HPDE6-E6E7 (cell line): ENCODE results near the gene CYB5RL.
"Not testable (repeated sequence)": the region's sequence is repeated elsewhere in the genome, so short reads cannot be mapped to it uniquely, and the experiment has no call there.

Source experiments
- DNase-seq: peaks from one replicate; pipeline ENCODE4 v3.0.0; 2011; ENCODE audit warnings: missing footprints; ENCODE audit errors: extremely low spot score

The CYB5RL gene, protein sequence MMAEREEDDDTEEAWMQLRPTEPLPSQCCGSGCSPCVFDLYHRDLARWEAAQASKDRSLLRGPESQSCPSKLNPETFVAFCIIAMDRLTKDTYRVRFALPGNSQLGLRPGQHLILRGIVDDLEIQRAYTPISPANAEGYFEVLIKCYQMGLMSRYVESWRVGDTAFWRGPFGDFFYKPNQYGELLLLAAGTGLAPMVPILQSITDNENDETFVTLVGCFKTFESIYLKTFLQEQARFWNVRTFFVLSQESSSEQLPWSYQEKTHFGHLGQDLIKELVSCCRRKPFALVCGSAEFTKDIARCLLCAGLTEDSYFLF

DNA sequence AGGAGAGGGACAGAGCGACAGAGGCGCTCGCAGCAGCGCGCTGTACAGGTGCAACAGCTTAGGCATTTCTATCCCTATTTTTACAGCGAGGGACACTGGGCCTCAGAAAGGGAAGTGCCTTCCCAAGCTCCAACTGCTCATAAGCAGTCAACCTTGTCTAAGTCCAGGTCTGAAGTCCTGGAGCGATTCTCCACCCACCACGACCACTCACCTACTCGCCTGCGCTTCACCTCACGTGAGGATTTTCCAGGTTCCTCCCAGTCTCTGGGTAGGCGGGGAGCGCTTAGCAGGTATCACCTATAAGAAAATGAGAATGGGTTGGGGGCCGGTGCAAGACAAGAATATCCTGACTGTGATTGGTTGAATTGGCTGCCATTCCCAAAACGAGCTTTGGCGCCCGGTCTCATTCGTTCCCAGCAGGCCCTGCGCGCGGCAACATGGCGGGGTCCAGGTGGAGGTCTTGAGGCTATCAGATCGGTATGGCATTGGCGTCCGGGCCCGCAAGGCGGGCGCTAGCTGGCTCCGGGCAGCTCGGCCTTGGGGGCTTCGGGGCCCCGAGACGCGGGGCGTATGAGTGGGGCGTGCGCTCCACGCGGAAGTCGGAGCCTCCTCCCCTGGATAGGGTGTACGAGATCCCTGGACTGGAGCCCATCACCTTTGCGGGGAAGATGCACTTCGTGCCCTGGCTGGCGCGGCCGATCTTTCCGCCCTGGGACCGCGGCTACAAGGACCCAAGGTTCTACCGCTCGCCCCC lies at the start of gene CYB5RL, which contains the start of gene MRPL37:
CYB5RL (minus strand) TSS at position 266 of the 754 bp plus-strand sequence. CDS start 4,414 bp downstream, outside the sequence.
MRPL37 (plus strand) TSS at position 403 of the 754 bp plus-strand sequence; CDS start at position 480, 77 bp downstream.
- peak; percentile 99 for DNase-seq

GRCh38 chr1:54248966-54249365 lies 49.1 kb upstream of the CYB5RL start:
- no peak for DNase-seq

DNA sequence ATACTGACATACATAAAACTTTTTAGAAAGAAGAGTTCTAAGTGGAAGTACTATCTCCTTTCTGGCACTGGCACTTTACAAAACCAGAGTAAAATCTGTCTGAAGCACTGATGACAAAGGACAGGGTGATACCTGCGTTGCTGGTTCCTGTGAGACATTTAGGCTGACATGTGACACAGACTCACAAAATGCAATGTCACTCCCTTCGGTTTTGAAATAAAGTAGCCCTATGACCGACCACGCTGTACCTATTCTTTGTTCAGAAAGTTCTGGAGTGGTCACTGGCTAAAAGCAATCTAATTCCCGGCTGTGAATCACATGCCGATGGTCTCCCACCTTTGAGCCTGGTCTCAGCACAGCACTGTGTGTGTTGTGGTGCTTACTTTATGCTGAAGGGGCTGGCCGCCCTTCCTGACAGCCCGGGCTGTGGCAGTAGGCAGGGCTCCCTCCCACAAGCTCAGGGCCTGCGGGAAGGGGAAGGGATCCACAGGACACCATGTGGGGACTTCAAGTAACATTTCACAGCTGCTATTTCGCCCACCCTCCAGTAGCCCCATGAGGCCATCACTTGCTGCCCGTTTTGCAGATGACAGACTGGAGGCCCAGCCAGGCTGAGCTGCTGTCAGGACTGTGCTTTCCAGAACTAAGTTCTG lies 48.2 kb upstream of the CYB5RL start:
- DNase-seq: no peak

- DNase-seq: no peak
Measured at GRCh38 chr1:54246116-54246721, 46.4 kb upstream of the CYB5RL start.

- DNase-seq: no peak
Measured at GRCh38 chr1:54245501-54245900, 45.7 kb upstream of the CYB5RL start.

- DNase-seq: no peak
Measured at GRCh38 chr1:54244655-54245054, 44.8 kb upstream of the CYB5RL start.

DNA sequence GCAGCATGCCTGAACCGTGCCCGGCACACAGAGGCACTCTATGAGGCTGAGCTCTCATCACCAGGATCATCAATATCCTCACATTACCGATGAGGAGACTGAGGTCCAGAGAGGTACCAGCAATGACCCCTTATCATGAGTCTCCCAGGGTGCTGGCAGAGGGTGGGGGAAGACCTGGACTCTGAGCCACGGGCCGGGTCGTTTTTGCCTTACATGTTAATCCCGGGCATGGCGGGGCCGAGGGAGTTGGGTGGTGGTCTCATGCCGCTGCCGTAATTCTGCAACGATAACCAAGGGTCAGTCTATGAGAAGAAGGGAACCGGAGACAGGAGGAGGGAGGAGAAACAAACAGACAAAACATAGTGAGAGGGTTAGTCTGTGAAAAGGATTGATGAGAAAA lies 43.2 kb upstream of the CYB5RL start:
- DNase-seq: no peak

GRCh38 chr1:54241364-54241763 lies 41.5 kb upstream of the CYB5RL start:
- DNase-seq: no peak

GRCh38 chr1:54240741-54241335 lies 41.0 kb upstream of the CYB5RL start:
- no peak for DNase-seq

GRCh38 chr1:54239631-54240031 lies 39.8 kb upstream of the CYB5RL start:
- DNase-seq: no peak

DNA sequence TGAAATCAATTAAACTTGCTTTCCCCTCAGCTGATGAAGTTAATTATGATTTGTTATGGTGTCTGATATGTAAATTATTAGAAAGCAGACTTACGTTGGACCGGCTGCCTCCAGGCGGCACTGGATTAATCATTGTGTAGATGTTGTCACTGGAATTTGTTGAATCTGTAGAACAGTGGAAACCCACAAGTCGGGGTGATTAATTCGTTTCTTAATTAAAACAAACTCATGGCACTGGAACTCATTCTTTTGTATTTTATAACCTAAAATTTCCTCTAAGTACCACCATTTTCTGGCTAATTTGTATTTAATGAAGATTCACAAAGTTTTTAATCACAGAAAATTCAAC lies 39.2 kb upstream of the CYB5RL start:
- DNase-seq: no peak

DNA sequence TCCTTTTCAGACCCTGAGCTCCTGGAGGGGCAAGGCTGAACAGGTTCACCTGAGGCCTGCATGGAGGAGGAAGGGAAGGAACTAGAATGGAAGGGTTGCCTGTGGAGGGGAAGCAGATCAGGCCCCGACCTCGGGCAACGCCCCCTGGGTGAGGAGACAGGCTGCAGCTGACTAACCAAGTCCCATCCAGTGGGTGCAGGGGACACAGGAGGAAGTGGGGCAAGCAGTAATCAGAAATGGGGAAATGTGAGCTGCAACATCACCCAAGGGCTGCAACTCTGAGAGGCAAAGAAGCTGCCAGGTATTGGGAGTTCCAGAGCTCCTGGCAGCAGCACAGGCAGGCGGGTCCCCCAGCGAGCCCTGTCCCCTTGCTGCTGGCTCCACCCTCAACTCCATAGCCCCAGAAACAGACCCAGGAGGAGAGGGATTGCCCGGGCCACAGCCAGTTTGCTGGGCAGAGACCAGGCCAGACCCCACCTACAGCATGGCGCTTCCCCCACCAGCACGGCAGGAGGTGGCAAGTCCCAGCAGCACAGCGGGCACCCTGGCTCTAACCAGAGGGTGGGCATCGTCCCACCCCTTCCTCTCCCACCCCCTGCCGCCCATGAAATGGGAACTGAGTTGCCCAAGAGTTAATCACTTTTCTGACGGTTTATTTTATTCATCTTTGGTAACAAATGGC lies 38.7 kb upstream of the CYB5RL start:
- DNase-seq: no peak

GRCh38 chr1:54237586-54237985 lies 37.8 kb upstream of the CYB5RL start:
- DNase-seq: no peak

DNA sequence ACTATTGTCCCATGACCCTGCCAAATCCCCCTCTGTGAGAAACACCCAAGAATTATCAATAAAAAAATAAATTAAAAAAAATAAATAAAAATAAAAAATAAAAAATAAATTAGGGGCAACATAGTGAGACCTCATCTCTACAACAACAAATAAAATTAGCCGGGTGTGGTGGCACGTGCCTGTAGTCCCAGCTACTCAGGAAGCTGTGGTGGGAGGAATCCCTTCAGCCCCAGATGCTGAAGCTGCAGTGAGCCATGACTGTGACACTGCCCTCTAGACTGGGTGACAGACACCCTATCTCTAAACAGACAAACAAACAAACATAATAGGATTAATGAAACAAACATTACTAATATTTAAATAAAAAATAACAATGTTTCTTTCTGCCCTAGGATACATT lies 34.5 kb upstream of the CYB5RL start:
- no peak for DNase-seq

DNA sequence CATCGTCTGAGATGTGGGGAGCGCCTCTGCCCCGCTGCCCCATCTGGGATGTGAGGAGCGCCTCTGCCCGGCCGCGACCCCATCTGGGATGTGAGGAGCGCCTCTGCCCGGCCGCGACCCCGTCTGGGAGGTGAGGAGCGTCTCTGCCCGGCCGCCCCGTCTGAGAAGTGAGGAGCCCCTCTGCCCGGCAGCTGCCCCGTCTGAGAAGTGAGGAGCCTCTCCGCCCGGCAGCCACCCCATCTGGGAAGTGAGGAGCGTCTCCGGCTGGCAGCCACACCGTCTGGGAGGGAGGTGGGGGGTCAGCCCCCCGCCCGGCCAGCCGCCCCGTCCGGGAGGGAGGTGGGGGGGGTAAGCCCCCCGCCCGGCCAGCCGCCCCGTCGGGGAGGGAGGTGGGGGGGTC lies 33.4 kb upstream of the CYB5RL start:
- DNase-seq: not testable (repeated sequence)

DNA sequence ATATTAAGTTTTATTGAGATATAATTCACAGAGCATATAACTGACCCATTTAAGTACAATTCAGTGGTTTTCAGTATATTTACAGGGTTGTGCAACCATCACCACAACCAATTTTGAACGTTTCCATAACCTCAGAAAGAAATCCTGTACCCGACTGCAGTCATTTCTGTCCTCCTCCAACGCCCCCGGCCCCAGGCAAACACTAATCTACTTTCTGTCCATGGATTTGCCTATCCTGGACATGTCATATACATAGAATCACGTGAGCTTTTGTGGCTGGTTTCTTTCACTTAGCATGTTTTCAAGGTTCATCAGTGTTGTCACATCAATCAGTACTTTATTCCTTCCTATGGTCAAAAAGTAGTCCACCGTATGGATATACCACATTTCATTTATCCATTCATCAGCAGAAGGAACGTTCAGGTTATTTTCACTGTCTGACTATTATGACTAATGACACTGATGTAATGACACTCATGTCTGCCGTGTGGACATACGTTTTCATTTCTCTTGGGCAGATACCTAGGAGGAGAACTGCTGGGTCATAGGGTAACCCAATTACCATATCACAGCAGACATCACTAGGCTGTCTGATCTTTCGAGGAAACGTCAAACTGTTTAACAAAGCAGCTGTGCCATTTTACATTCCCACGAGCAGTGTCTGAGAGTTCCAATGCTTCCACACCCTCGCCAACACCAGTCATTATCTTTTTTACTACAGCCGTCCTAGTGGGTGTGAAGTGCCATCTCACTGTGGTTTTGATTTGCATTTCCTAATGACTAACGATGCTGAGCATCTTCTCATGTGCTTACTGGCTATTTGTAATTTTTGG lies 30.9 kb upstream of the CYB5RL start:
- DNase-seq: no peak

GRCh38 chr1:54229281-54229891 lies 29.6 kb upstream of the CYB5RL start:
- DNase-seq: peak; percentile 6

GRCh38 chr1:54228638-54229079 lies 28.8 kb upstream of the CYB5RL start:
- no peak for DNase-seq

GRCh38 chr1:54227891-54228310 lies 28.1 kb upstream of the CYB5RL start:
- no peak for DNase-seq

GRCh38 chr1:54227091-54227602 lies 27.3 kb upstream of the CYB5RL start:
- DNase-seq: peak; percentile 43
